GM06990 (cell line): Measurements from ENCODE around the gene ADAMTS17.

ENCODE experiments used
- DNase-seq: peaks from one replicate; pipeline ENCODE4 v3.0.0-alpha.2; 2011; ENCODE audit not compliant: insufficient read length; ENCODE audit errors: extremely low read depth
- H3K27me3 ChIP-seq: replicated peaks from 2 replicates; pipeline ENCODE4 v1.6.0; 2011; ENCODE audit warnings: low read length; ENCODE audit not compliant: control insufficient read depth, insufficient read depth
- H3K36me3 ChIP-seq: 2 replicates; pipeline ENCODE4 v1.5.1; 2011; ENCODE audit warnings: low read length; ENCODE audit not compliant: control insufficient read depth, insufficient read depth
- H3K4me3 ChIP-seq: replicated peaks from 2 replicates; pipeline ENCODE4 v1.5.1; 2011; ENCODE audit warnings: low read depth, mild to moderate bottlenecking, control low read depth, low read length
- CTCF ChIP-seq: IDR thresholded peaks from 2 replicates; pipeline ENCODE4 v1.5.1; 2011; ENCODE audit warnings: low read length, control low read depth, mild to moderate bottlenecking, inconsistent platforms; ENCODE audit not compliant: insufficient read depth, poor library complexity, severe bottlenecking

The ADAMTS17 gene

DNA sequence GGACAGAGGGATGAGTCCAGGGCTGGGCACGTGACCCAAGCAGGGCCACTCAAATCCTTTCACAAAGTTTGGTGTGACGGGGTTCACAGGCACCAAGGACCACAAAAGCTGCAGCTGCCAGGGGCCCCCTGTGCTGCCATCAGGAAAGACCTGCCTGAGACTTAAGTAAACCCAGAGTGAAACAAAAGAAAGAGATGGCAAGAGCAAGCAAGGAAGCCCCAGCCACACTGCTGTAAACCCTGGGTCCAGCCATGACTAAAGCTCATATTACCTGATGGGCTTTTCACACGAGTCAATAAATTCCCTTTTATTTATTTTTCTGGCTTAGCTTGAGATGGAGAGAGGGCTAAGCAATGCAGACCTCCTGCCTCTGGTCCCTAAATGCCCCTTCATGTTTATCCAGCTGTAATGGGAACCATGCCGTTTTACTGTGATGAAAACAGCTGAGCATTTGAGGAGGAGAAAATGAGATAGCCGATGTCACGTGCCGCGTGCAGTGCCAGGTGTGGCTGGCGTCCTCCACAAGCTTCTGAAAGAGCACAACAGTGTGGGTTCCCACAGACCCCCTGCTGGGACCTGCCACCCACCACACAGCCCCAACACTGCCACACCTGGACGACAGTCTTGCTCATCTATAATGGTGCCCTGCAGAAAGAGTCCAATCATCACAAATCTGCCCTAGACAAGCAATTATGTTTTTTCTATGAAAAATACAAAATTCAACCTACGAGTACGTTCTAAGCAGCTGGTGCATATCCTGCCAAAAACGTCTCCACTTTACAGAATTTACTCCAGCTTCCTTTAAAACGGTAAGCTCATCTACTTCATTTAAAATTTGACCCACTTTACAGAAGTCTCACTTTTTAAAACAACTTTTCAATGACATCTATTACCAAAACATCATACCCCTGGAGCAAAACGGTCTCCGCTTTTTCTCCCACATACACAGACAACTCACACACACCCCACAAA lies 34.2 kb downstream of the ADAMTS17 start:
- no peak for DNase-seq
- TF ChIP-seq CTCF, result no peak
- H3K36me3 ChIP-seq, result no peaks in the 10 kb centered on the region
- peaks cover 1% of the 10 kb centered on the region for H3K27me3 ChIP-seq
- no peak overlapping the region for H3K4me3 ChIP-seq

DNA sequence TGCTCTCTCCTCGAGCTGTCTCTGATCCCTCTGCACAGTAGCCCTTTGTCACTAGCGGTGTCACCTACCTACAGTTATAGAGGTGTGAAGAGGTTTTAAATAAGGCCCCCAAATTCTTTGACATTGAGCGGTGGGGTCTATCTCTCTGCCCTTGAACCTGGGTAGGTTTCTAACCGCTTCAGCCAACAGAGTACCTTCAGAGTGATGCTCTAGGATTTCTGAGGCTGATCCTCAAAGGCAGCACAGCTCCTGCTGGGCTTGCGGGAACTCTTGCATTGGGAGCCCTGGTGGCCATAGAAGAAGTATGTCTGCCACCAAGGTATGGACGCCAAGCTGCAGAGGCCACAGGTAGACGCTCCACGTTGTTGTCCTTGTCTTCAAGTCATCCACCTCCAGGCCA lies 35.7 kb downstream of the ADAMTS17 start:
- DNase-seq, result no peak
- TF ChIP-seq CTCF, result no peak
- H3K4me3 ChIP-seq, result no peak overlapping the region
- H3K36me3 ChIP-seq, result no peaks in the 10 kb centered on the region
- no peaks in the 10 kb centered on the region; the same call in 1 of the 2 replicates for H3K27me3 ChIP-seq

- Histone ChIP-seq H3K4me3 (no peak overlapping the region), H3K27me3 (no peaks in the 10 kb centered on the region), H3K36me3 (no peaks in the 10 kb centered on the region)
- DNase-seq, result no peak
- no peak for TF ChIP-seq CTCF
Observed at GRCh38 chr15:100301910-100302431, 39.8 kb downstream of the ADAMTS17 start.

DNA sequence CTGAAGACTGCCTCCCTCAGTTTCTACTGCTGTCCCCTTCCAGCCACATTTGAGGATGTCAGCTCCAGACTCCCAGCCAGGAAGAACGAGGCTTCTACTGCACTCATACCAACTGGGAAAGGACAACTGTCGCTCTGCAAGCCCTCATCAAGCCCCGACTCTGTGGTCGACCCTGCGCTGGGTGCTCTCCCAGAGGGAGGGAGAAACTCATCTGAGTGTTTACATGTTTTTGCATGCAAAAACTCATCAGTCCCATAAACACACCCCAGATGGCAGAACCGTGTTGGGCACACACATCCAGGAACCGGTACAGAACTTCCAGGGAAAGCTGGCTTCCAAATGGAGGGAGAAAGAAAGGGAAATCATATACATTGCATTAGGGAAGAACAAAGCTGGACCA lies 43.5 kb downstream of the ADAMTS17 start:
- no peak for TF ChIP-seq CTCF
- H3K27me3 ChIP-seq, result no peaks in the 10 kb centered on the region

GRCh38 chr15:100297812-100298211 lies 44.0 kb downstream of the ADAMTS17 start:
- TF ChIP-seq CTCF, result no peak
- H3K27me3 ChIP-seq, result no peaks in the 10 kb centered on the region
- H3K4me3 ChIP-seq, result no peak overlapping the region
- no peak for DNase-seq
- H3K36me3 ChIP-seq, result no peaks in the 10 kb centered on the region

More for the DNA sequence above, 43.5 kb downstream of the ADAMTS17 start:
- no peaks in the 10 kb centered on the region for H3K36me3 ChIP-seq
- no peak overlapping the region for H3K4me3 ChIP-seq
- no peak for DNase-seq
